BLaER1 (cell line): Measurements from ENCODE around the gene TBRG1.

Experiments
- H3K27ac ChIP-seq: shearing (Covaris generic); formaldehyde crosslinking; 2 replicates; pipeline ENCODE4 v1.8.1; 2022
- H3K27me3 ChIP-seq: shearing (Covaris generic); formaldehyde crosslinking; 2 replicates; pipeline ENCODE4 v1.8.1; 2022
- H3K36me3 ChIP-seq: shearing (Covaris generic); formaldehyde crosslinking; 2 replicates; pipeline ENCODE4 v1.8.1; 2022
- H3K4me1 ChIP-seq: shearing (Covaris generic); formaldehyde crosslinking; 2 replicates; pipeline ENCODE4 v1.8.1; 2022
- H3K4me2 ChIP-seq: shearing (Covaris generic); formaldehyde crosslinking; 2 replicates; pipeline ENCODE4 v1.8.1; 2022
- H3K4me3 ChIP-seq: shearing (Covaris generic); formaldehyde crosslinking; 2 replicates; pipeline ENCODE4 v1.8.1; 2022
- H3K9ac ChIP-seq: shearing (Covaris generic); formaldehyde crosslinking; 2 replicates; pipeline ENCODE4 v1.8.1; 2022
- H3K9me3 ChIP-seq: shearing (Covaris generic); formaldehyde crosslinking; 2 replicates; pipeline ENCODE4 v1.8.1; 2022
- H4K20me1 ChIP-seq: shearing (Covaris generic); formaldehyde crosslinking; 2 replicates; pipeline ENCODE4 v1.8.1; 2022
- Cebpa-rat ChIP-seq: shearing (Covaris generic); IDR thresholded peaks from 2 replicates; pipeline ENCODE4 v1.8.1; 2022

The TBRG1 gene

DNA sequence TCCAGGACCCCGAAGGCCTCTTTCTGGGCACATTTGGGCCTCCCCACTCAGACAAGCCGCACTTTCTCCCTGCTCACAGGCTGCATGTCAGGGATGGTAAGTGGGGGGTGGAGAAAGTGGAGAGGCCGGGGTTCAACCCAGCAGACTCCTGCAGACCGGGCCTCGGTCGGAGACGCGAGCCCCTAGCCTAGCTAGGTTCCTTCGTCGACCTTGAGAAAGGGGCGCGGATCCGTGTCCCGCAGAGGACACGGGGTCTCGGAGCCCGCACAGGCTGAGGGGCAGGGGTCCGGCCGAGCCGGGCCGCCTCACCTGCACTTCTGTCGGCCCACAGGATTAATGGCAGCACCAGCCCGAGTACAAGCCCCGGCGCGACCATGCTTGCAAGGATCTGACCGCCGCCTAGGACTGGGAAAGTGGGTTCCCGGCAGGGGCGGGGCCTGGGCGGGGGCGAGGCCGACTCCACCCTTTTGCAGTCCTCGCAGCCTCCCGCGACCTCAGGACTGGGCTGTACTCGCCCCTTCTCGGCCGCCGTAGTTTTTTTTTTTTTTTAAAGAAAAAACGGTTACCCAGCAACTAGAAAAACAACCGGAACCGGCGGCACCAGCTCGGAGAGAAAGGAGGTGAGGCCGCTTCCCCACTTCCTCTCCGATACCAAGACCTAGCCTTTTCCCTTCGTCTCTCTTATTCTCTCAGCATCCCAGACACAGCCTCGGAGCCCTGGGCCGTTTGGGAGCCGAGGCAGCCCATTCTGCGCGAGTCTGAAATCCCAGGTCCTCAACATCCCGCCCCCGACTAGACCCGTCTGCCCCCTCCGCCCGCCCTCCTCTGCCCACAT is 50.9 kb downstream of the TBRG1 start, which contains the start of the genes SIAE and SPA17:
Gene SIAE (minus strand): TSS at position 407 of the 835 bp plus-strand sequence. CDS start 31 bp downstream, at position 376.
Gene SPA17 (plus strand): TSS at position 572 of the 835 bp plus-strand sequence. CDS start 1,361 bp downstream, outside the sequence.
- Histone ChIP-seq H3K4me2 (peak within 1 kb of the TSS; percentile 96), H3K27ac (peak within 1 kb of the TSS; percentile 72), H3K9me3 (no peaks in the 10 kb centered on the region), H3K27me3 (no peaks in the 10 kb centered on the region), H4K20me1 (no peaks in the 10 kb centered on the region), H3K9ac (peak within 1 kb of the TSS; percentile 77), H3K36me3 (no peaks in the 10 kb centered on the region), H3K4me3 (peak within 1 kb of the TSS; percentile 76), H3K4me1 (peaks cover 51% of the 10 kb centered on the region)
- TF ChIP-seq Cebpa-rat = no peak

DNA sequence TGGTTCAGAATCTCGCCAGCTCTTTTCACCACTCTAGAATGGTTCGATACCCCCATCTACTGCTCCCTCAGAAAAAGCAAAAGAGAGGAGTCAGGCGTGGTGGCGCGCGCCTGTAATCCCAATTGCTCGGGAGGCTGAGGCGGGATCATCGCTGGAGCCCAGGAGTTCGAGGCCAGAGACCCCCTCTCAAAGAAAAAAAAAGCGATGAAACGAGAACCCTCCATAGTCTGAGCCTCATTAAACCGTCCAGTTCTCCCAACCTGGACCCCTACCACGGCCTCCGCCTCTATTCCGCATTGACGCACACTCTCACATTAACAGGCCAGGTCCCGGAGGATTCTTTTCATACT is 51.5 kb downstream of the TBRG1 start:
- Histone ChIP-seq H3K4me3 (peak overlapping the region; percentile 76), H3K4me1 (peaks cover 51% of the 10 kb centered on the region), H3K9me3 (no peaks in the 10 kb centered on the region), H3K4me2 (peak overlapping the region; percentile 96), H3K36me3 (no peaks in the 10 kb centered on the region), H3K27ac (0 out of 2 replicates have a peak overlapping the region, but pooled peaks have one; percentile 37), H3K9ac (peak overlapping the region; percentile 77), H4K20me1 (no peaks in the 10 kb centered on the region), H3K27me3 (no peaks in the 10 kb centered on the region)
- no peak for TF ChIP-seq Cebpa-rat

DNA sequence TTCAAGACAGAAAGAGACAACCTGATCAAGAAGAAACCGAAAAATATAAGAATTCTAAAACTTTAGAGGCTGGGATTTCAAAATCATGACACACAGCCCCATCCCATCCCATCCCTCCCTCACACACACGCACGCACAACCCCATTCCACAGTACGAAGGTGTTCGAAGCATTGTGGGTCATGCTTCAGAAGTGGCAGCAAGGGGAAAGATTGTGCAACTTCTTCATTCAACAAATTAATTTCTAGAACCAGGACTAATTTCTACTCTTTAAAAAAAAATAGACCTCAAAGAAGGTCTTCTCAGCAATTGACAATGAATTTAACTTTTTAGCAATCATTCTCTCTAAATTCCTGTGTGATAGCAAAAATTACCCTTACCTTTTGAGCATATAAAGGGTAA is 51.9 kb downstream of the TBRG1 start:
- H3K4me1 ChIP-seq = peaks cover 47% of the 10 kb centered on the region
- no peaks in the 10 kb centered on the region for H3K27me3 ChIP-seq
- H3K27ac ChIP-seq = no peak overlapping the region
- H3K4me2 ChIP-seq = peak overlapping the region; percentile 96
- no peaks in the 10 kb centered on the region for H3K36me3 ChIP-seq
- TF ChIP-seq Cebpa-rat = peak; percentile 41; the same call in 1 of the 2 replicates
- peak overlapping the region; percentile 77 for H3K9ac ChIP-seq
- H4K20me1 ChIP-seq = no peaks in the 10 kb centered on the region
- H3K4me3 ChIP-seq = peak overlapping the region; percentile 76
- H3K9me3 ChIP-seq = no peaks in the 10 kb centered on the region

DNA sequence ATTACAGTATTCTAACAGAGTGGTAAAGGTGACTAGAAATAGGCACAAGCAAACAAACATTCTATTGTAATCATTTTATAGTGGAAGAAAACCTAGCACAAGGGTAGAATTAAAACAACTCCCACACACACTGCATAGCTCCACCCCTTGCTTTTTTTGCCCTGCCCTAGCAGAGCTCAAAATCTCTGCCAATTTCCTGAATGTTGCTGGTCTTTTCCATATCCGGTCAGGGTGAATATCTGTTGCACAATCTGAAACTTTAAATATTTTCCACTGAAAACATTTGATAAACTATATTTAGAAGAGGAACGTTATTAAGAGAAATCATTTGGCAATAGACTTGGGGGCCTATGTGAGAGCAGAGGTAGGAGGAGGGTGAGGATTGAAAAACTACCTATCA is 53.7 kb downstream of the TBRG1 start:
- TF ChIP-seq Cebpa-rat = no peak
- no peaks in the 10 kb centered on the region for H3K9me3 ChIP-seq
- H3K4me1 ChIP-seq = peaks cover 28% of the 10 kb centered on the region
- no peak overlapping the region for H3K27ac ChIP-seq
- no peak overlapping the region for H3K4me2 ChIP-seq
- no peaks in the 10 kb centered on the region for H4K20me1 ChIP-seq
- H3K9ac ChIP-seq = no peak overlapping the region
- no peaks in the 10 kb centered on the region for H3K27me3 ChIP-seq
- no peaks in the 10 kb centered on the region for H3K36me3 ChIP-seq
- no peak overlapping the region for H3K4me3 ChIP-seq

DNA sequence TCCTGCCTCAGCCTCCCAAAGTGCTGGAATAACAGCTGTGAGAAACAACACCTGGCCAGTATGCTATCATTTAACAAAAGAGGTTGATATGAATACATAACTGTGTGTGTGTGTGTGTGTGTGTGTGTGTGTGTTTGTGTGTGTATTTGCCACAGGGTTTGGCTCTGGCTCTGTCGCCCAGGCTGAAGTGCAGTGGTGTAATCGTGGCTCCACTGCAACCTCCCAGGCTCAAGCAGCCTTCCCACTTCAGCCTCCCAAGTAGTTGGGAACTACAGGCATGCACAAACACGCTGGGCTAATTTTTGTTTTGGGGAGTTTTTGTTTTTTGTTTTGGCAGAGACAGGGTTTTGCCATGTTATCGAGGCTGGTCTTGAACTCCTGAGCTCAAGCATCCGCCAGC is 55.8 kb downstream of the TBRG1 start:
- no peak overlapping the region for H3K4me3 ChIP-seq

DNA sequence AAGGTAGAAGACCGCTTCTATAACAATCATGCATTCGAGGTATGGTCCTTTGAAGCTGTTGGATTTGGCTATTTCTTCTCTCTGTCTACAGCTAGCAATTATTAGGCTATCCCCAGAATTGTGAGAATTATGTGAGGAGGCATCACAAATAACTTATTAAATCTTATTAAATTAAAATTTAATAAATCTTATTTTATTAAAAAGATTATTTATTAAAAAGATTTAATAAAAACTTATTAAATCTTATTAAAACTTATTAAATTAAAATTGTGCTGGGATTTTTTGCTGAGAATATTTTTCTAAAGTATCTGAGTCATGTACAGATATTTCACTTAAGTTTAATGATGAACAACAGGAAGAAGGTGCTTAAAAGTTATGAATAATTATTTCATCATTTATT is 58.8 kb downstream of the TBRG1 start:
- Histone ChIP-seq H3K4me2 (no peak overlapping the region), H3K27me3 (no peaks in the 10 kb centered on the region), H3K4me1 (no peaks in the 10 kb centered on the region), H4K20me1 (no peaks in the 10 kb centered on the region), H3K36me3 (peaks cover 29% of the 10 kb centered on the region), H3K9ac (no peak overlapping the region), H3K27ac (no peak overlapping the region), H3K9me3 (peaks cover 45% of the 10 kb centered on the region), H3K4me3 (no peak overlapping the region)
- TF ChIP-seq Cebpa-rat = no peak

More for the DNA sequence above, 55.8 kb downstream of the TBRG1 start:
- Histone ChIP-seq H3K36me3 (peaks cover 9% of the 10 kb centered on the region; the same call in 1 of the 2 replicates), H3K27ac (no peak overlapping the region), H3K9ac (no peak overlapping the region), H3K27me3 (no peaks in the 10 kb centered on the region), H4K20me1 (no peaks in the 10 kb centered on the region), H3K4me2 (no peak overlapping the region), H3K9me3 (peaks cover 18% of the 10 kb centered on the region), H3K4me1 (peaks cover 9% of the 10 kb centered on the region)
- TF ChIP-seq Cebpa-rat = no peak

DNA sequence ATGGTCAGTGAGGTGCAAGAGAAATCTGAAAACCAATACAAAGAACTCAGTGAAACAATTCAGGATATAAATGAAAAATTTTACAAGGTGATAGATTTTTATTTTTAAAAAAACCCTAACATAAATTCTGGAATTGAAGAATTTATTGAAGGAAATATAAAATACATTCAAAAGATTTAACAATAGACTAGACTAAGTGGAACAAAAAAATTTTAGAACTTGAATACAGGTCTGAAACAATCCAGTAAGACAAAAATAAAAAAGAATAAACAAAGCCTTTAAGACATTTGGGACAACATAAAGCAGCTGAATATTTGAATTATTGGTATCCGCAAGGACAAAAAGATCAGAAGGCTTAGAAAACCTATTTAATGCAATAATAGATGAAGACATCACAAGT is 59.8 kb downstream of the TBRG1 start:
- no peak overlapping the region for H3K27ac ChIP-seq
- H4K20me1 ChIP-seq = no peaks in the 10 kb centered on the region
- H3K27me3 ChIP-seq = no peaks in the 10 kb centered on the region
- no peak overlapping the region for H3K4me3 ChIP-seq
- peaks cover 29% of the 10 kb centered on the region for H3K36me3 ChIP-seq
- no peak overlapping the region for H3K4me2 ChIP-seq
- H3K9ac ChIP-seq = no peak overlapping the region
- TF ChIP-seq Cebpa-rat = no peak
- H3K9me3 ChIP-seq = peaks cover 45% of the 10 kb centered on the region
- no peaks in the 10 kb centered on the region for H3K4me1 ChIP-seq
